ENCODE results near the gene ATF7. TPM values are rescaled to one million over a fixed set of nuclear protein-coding genes. Genes with fewer than 3 reads are reported as not detected.

Gene ATF7
- polyA plus RNA-seq, 3 donors: 38.8 to 47.9 (median 39.0) TPM

DNA sequence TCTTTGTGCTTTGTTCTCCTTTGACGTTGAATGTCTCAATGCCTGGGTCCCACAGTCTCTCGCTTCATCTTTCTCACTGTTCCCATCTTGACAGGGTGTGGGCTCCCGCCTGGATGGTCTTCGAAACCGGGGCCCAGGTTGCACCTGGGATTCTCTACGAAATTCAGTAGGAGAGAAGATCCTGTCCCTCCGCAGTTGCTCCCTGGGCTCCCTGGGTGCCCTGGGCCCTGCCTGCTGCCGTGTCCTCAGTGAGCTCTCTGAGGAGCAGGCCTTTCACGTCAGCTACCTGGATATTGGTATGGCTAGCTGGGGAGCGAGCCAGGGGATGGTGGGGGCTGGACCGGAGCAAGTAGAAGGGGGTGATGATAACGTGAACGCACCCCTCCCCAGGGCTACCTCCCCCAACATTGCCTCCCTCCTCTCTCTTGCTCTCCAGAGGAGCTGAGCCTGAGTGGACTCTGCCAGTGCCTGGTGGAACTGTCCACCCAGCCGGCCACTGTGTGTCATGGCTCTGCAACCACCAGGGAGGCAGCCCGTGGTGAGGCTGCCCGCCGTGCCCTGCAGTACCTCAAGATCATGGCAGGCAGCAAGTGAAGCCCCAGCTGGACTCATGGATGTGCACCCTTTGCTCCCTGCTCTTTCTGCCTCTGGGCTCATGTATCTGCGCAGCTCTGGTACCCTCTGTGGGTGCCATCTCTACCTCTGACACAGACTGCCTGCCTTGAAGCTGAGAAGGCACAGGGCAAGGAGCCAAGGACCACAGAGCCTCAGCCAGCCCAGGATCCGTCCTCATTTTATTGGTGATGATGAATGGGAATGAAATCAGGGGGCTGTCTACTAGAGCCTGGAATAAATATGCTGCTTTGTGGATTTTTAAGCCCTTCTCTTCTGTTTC, 120.4 kb downstream of the ATF7 start:
- DNase-seq (ENCODE audit: low read depth in 3 of 3, low spot score in 2 of 3): no peak

DNA sequence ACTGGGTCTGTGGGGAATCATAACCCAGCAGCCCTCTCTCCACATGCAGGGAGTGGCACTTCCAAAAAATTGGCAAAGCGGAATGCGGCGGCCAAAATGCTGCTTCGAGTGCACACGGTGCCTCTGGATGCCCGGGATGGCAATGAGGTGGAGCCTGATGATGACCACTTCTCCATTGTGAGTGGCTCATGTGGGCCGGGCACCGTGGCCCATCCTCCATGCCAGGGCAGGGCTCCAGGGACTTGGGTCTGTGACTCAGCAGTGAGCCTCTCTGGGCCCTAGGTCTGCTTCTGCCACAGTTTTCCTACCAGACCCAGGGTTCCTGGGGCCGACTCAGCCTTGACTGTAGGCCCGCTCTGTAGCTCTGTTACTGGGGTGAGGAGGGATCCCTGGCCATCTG, 121.1 kb downstream of the ATF7 start:
- no peak for DNase-seq (ENCODE audit: low read depth in 3 of 3, low spot score in 2 of 3)

DNA sequence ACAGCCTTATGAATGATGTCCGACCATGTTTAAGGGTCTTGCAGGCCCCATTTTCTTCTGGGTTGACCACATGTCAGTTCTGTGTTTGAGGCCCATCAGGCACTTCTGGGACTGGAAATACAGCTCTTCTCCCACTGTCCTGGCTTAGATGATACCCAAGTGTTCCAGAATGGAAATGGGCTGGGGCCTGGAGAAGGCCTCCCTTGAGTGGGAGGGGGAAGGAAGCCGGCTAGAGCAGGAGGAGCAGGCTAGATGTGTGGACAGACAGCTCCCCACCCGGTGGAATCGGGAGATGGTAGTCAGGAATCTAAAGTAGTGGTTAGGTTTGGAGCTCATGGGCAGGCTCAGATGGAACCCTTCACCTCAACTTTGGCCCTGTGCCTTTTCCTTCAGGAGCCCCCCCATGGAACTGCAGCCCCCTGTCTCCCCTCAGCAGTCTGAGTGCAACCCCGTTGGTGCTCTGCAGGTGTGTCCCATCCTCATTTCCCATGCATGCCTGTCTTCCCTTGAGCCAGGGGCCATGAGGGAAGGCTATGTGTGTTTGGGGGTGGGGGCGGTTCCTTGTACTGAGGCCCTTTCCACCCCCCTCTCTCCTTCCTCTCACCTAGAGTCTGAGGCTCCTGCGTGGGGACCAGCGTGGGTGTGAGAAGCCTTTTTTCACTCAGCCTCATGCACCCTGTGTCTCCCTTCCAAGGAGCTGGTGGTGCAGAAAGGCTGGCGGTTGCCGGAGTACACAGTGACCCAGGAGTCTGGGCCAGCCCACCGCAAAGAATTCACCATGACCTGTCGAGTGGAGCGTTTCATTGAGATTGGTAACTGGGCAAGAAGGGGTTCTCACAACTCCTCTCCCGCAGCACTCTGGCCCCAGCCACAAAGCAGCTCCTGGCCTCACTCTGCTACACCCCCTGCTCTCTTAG, 121.9 kb downstream of the ATF7 start:
- DNase-seq (ENCODE audit: low read depth in 3 of 3, low spot score in 2 of 3): no peak

DNA sequence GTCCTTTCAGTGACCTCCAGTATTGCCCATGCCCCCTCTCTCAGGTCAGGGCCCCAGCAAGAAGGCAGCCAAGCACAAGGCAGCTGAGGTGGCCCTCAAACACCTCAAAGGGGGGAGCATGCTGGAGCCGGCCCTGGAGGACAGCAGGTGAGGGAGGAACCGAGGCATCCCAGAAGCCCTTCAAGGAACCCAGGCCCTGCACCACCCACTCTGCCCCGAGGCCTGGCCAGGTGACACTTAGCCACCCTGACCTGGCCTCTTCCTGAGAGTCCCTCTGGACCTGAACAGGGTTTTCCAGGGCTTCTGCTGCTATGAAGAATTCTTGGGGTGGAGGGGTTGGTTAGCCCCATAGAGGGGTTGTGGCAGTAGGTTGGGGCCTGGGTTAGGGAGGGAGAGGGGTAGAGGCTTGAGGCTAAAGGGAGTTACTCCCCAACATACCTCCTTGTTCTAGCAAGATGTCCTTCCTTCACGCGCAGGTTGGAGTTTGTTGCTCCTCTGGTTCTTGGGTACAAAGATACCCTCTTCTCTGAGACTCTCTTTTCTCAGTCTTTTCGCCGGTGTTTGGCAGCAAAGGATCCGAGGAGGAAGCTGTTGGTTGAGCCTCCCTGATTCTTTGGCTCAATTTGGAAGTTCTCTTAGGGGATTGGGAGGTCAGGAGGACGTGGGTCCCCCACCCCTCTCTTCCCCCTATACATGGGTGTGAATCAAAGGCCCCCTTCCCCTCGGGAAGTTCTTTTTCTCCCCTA, 123.0 kb downstream of the ATF7 start:
- no peak for DNase-seq (ENCODE audit: low read depth in 3 of 3, low spot score in 2 of 3)

DNA sequence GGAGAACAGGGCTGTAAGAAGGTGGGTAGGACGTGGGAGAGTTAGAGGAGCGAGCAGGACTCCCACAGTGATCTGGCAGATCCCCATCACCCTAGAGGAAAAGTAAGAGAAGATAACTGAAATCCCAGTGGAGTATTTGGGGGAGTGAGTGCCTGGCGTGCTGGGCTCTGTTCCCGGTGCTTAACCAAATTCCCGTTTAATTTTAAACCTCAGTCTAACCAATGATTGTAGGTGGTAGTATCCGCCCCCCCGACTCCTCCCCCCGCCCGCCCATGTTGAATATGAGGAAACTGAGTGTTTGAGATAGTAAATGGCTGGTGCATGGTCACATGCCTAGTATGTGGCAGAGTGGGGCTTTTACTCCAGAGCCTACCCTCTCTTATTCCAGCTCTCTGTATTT, 123.9 kb downstream of the ATF7 start:
- DNase-seq (ENCODE audit: low read depth in 3 of 3, low spot score in 2 of 3): no peak

DNA sequence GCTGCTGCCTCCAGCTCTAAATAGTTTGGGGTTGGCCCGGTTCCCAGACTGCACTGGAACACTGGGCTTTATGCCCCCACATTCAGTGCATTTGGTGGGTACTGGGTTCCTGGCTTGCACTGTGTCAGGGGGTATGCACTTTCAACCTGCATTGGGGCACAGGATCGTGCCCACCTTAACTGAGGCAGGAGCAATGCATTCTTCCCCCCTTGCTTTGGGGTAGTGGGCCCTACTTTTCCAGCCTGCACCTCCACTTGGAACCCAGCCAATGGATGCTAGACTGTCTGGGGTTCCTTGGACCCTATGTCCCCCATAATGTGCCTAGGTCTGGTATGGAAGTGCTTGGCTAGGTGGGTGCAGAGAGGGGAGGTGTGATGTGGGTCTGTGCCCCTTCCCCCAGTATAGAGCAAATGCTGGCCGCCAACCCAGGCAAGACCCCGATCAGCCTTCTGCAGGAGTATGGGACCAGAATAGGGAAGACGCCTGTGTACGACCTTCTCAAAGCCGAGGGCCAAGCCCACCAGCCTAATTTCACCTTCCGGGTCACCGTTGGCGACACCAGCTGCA, 124.5 kb downstream of the ATF7 start:
- no peak for DNase-seq (ENCODE audit: low read depth in 3 of 3, low spot score in 2 of 3)

DNA sequence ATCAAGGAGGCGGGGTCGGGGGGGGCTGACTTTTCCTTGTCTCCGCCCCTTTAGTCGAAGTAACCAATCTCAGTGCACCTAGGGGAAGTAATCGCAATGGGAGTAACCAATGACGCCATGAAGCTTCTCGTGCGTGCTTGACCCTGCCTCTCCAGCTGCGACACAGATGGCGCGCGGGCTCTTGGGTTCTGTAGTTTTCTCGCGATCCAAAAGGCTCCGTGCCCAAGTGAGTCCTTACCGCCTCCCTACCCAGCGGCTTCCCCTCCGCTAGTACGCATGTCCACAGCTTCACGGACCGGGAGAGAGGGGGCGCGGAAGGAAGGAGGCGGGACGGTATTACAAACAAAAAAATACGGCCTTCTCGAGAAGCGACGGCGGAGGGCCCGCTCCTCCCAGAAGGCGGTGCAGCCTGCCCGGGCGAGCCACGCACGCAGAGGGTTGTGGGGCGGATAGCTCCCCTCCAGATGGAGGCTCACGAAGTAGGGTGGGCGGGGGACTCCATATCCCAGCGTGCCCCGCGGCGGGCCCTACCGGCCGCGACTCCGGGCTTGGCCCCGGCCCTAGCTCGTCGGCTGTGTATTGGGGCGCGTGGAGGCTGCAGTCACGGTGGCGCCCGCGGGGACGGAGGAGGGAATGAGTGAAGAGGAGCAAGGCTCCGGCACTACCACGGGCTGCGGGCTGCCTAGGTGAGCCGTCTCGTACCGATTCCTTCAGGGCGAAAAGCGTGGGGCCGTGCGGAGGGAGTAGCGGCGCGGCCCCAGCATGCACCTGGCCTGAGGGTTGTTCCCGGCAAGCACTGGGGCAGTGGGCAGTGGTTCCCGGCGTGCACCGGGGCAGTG, 125.2 kb downstream of the ATF7 start, which contains the start of gene TARBP2:
Gene TARBP2, plus strand, starts transcription at position 508 of the 839 bp plus-strand sequence. Its CDS starts 126 bp downstream, at position 634.
- DNase-seq (ENCODE audit: low read depth in 3 of 3, low spot score in 2 of 3): peak; percentile 95 to 99 (median 98)

DNA sequence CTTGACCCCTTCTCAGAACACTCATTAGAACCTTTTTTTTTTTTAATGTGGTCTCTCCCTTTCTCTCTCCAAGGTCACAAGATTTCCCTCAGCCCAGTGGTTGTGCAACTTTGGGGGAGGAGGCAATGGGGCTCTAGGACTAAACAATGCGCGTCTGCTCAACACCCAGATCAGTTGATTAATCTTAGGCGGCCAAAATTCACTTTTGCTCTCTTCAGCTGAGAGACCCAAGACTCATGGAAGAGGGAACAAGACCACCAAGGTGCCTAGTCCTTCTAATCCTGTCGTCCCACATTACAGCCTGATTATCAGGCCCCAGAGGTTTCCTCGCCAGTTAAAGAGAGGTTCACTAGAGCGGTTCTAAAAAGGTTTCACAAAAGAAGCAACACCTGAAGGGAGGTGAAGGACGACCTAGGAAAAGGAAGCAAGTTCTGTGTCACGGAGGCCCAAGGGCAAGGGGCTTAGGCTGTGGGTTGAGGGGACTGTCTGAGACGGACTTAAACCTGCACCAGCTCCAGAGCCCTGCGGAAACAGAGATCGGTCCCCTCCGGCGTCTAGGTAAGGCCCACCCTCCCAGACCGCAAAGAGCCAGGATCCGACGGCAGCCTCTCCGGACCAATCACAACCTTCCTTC, 125.9 kb downstream of the ATF7 start:
- DNase-seq (ENCODE audit: low read depth in 3 of 3, low spot score in 2 of 3): no peak

DNA sequence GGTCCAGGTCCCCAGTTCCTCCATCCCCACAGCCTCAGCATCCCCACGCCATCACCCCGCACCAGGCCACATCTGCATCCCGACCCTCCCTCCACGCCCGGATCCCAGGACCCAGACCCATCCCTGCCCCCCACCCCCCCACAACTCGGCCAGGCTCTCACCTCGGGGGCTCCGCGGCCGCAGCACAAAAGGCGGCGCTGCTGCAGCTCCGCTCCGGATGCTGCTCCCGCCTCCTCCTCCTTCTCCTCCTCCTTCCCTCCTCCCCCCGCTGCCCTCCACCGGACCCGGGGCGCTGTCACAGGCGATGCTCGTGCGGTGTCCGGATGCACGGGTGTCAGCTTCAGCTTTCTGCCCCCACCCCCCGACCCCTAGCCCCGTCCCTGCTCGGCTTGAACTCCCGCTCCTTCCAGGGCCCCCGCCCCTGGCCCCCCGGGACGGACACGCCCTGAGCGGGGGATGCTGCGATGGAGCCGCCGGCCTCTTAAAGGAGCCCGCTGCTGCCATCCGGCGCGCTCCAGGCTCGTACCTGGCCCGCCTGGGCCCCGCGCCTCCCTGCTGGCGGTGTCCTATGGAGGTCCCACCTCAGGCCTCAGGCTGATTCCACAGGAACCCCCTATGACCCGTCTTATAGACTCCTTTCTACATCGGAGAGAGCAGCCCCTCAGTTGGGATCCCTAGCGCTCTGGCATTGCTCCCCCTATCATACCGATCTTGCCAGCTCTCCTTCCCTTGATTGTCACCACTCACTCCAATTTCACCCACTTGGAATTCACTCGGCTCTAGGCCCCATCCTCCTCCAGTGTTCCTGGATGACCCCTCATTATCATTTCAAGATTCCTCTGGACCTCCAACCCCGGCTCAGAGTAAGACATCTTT, 126.7 kb downstream of the ATF7 start, which contains the start of gene MAP3K12:
Gene MAP3K12, minus strand, starts transcription at position 193 of the 876 bp plus-strand sequence. CDS start 12,067 bp downstream, outside the sequence.
- DNase-seq (ENCODE audit: low read depth in 3 of 3, low spot score in 2 of 3): no peak

DNA sequence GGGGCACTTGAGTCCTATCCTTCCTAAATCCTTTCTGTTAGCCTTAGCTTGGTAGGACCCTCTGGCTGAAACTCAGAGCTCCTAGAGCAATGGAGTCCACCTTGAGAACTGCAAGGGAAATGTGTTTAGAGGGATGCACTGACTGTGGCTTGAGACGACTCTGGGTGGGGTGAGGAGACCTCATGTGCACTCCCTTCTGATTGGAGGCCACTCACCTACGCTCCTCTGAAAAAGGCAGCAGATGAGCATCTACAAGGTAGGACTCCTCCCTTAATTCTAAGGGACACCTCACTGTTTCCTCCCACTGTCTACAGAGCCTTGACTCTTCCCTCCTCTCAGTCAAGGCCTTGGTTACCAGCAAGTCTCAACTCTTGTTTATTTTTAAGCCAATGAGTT, 127.9 kb downstream of the ATF7 start:
- no peak for DNase-seq (ENCODE audit: low read depth in 3 of 3, low spot score in 2 of 3)

DNA sequence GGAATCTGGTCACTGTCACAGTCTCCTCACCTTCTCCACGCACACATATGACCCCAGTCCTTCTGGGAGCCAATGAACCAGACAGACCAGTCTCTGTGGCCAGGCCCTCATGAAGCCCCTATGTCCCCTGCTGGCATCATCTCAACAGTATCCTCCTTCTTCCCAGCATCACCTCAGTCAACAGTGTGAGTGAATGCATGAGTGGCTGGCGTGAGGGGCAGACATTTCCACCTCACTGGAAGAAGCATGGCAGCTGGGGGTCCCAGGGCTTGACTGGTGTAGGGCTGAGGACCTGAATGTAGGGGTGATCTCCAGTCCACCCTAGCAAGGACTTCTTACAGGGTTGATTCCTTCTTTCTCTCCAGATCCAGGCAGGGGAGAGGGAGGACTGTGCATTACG, 128.7 kb downstream of the ATF7 start:
- DNase-seq (ENCODE audit: low read depth in 3 of 3, low spot score in 2 of 3): no peak

DNA sequence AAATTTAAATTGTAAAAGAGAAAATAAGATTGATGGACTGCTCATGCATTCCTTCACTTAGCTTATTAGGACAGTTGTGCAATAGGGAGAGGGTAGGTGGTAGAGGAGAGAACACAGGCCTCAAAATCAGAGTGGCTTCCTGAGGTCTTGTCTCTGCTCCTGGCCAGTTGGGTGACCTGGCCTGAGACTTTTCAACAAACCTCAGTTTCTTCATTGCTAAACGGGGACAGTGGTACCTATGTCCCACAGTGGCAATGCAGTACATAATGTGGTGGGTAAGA, 129.5 kb downstream of the ATF7 start:
- no peak for DNase-seq (ENCODE audit: low read depth in 3 of 3, low spot score in 2 of 3)

DNA sequence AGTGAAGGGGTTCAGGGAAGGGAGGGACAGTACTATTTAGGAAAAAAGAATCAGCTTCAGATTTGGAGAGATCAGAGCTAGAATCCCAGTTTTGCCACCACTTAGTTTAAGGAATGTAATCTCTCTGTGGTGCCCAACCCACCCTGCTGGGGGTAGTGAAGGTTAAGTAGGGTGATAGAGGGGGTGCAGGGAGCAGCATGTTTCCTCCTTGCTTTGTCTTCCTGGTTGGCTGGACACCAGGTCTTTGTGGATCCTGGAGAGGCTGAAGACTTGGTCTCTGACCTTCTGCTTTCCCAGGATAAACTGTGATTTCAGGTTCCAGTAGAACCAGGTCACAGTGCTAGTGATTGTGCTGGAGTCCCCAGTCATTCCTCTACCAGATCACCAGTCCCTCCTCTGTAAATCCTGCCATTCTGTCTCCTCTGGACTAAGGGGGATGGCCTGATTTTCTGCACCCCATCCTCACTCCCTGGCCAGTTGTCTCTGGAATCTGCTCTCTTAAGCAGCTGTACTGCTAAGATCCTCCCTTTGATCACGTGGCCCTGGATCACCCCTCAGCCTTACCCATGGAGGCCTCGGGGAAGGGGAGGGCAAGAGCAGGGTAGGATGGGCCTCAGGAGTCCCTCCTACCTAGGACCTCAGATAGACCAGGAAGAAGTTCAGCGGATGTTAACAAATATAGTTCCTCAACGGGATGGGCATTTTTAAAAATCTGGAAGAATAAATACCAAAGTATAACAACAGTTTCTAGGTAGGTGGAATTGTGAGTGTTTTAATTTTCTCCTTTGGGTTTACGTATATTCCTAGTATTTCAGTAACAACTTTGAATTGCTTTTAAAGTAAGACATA, 130.1 kb downstream of the ATF7 start:
- no peak for DNase-seq (ENCODE audit: low read depth in 3 of 3, low spot score in 2 of 3)

DNA sequence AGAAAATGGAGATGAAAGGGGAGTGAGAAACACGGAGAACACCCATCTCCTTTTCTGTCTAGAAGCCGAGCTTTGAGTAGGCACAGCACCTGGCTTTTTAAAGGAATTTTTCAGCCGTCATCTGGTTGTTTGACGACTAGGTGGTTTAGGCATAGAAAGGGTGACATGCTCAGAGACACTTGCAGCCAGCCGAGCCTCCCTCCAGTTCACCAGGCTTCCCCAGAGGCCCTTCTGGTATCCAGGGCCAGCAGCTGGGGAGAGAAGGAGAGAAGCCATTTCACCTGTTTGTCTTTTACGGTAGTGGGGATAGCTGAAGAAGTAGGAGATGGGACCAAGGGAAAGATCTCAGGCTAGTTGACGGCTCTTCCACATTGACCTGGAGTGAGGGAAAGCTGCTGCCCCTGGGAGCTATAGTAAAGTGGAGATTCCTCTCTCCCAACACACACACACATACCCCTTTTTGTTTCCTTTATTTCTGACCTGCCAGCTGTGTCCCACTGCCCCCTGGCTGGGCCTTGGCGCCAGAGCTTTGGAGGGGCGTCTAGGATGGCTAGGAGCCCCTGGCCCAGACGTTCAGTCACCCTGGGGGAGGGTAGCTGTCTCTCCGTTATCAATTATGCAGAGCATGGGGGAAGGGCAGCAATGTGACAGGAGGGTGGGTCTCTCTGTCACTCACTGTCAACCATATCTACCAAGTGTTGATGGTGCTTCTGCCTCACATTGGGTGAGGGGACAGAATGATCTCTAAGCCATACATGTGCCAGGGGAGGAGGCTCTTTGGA, 132.4 kb downstream of the ATF7 start:
- DNase-seq (ENCODE audit: low read depth in 3 of 3, low spot score in 2 of 3): no peak

DNA sequence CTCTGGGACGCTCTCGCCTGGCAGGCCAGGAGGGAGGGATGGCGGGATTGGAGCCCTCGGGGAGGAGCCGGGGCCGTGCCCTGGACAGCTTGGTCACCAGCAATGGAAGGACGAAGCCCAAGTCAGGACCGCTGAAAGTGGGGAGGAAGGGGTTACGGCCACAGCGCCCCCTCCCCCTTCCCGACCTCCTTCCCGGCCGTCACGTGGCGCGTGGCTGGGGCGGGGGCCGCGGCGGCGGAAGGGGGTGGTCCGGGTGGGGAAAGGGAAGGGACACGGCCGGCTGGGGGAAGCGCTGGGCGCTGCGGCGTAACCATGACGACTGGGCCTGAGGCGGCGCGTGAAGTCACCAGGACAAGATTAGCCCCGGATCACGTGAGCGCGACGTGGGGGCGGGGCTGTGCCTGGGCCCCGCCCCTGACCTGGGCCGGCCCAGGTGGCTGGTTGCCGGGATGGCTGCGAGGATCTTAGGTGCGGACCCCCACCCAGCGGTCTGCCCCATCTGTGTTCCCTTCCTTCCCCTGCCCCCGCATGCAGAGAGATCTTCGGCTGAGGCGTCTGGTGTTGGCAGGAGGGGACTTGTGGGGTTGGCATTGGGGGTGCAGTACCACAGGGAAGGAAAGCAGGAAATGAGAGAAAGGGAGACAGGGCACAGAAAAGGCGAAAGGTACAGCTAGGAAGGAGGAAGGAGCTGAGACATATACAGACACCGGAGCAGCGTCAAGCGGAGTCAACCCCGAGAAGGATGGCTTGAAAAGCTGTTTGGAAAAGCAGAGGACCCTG, 133.2 kb downstream of the ATF7 start:
- peak; percentile 76 to 92 (median 91) for DNase-seq (ENCODE audit: low read depth in 3 of 3, low spot score in 2 of 3)

DNA sequence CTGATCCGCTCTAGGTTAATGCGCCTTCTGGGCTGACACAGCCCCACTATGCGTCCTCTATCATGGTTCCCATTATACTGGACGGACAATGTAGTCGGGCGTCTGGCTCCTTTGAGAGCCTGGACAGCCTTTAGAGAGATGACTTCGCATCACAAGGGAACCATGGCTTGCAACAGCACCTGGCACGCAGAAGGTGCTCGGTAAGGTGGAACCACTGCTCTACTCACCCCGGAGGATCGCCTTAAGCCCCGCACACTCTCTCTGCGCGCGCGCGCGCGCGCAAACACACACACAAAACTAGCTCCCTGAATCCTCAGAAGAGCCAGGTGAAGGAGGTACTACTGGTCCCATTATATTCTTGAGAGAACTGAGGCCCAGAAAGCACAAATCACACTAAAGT, 134.0 kb downstream of the ATF7 start:
- DNase-seq (ENCODE audit: low read depth in 3 of 3, low spot score in 2 of 3): no peak
